NCI-H1105 (cell line): ENCODE results near the gene NPR2.
A peak's percentile ranks its signal among the peaks of the same experiment; 100 is the strongest.

Experiments used
- DNase-seq: peaks from one replicate; lab custom pipeline; 2025; lab: John Stamatoyannopoulos, UW

NPR2 gene

DNA sequence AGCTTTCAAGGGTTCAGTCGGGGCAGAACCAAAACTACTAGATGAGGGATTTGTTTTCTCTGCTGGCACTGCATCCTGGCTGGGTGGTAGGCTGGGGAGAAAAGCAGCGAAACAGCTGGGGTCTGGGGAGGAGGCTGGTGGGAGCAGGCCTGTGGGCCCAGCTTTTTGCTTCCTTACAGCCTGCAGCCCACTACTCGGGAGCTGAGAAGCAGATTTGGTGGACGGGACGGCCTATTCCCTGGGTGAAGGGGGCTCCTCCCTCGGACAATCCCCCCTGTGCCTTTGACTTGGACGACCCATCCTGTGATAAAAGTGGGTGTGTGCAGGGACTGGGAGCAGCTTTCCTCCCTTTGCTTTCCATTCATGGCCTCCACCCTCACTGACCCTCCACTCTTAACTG lies 9.1 kb downstream of the NPR2 start:
- no peak for DNase-seq

DNA sequence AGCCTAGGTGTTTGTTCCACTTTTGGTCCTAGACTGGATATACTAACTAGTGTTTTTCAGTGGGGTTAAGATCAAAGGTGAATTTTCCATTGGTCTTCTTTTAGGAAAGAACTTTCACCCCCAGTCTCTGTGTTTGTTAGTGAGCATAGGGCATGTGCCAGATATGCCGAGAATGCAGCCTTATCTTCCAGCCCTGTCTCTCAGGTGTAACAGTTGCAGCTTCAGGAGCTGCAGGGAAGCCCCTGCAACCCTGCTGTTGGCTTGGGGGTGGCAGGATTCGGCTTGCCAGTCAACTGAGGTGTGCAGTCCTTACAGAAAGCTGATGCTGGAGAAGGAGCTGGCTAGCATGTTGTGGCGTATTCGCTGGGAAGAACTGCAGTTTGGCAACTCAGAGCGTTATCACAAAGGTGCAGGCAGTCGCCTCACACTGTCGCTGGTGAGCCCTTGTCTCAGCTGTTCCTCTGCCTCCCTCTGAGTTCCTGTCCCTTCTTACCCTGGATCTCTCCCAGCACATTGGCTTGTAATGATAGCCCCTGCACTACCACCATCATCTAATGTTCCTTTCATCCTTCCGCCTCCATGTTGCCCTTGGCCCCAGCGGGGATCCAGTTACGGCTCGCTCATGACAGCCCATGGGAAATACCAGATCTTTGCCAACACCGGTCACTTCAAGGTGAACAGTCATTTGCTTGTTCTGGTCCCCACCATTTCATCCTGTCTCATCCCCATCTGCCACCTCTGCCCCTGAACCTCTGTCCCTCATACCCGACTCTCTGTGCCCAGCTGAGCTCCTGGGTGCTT lies 10.1 kb downstream of the NPR2 start:
- no peak for DNase-seq

GRCh38 chr9:35806101-35806500 lies 14.7 kb downstream of the NPR2 start:
- no peak for DNase-seq

DNA sequence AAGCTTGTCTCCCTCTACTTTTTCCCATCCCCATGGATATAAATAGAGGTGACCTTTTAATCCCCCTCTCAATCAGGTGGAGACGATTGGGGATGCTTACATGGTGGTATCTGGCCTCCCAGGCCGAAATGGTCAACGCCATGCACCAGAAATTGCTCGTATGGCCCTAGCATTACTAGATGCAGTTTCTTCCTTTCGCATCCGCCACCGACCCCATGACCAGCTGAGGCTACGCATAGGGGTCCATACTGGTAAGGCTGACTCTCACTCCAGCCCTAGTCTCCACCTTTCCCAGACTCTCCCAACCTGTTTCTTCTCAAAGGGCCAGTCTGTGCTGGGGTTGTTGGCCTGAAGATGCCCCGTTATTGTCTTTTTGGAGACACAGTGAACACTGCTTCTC lies 17.0 kb downstream of the NPR2 start:
- DNase-seq: no peak

- DNase-seq: no peak
Measured at GRCh38 chr9:35810122-35810521, 18.7 kb downstream of the NPR2 start.

GRCh38 chr9:35811381-35812024 lies 20.1 kb downstream of the NPR2 start:
- no peak for DNase-seq

GRCh38 chr9:35812025-35812602 lies 20.7 kb downstream of the NPR2 start, which contains the start of gene SPAG8:
Gene SPAG8, minus strand, starts transcription at chr9:35812262. Its CDS starts 115 bp downstream, at chr9:35812147.
- DNase-seq: peak; percentile 96

DNA sequence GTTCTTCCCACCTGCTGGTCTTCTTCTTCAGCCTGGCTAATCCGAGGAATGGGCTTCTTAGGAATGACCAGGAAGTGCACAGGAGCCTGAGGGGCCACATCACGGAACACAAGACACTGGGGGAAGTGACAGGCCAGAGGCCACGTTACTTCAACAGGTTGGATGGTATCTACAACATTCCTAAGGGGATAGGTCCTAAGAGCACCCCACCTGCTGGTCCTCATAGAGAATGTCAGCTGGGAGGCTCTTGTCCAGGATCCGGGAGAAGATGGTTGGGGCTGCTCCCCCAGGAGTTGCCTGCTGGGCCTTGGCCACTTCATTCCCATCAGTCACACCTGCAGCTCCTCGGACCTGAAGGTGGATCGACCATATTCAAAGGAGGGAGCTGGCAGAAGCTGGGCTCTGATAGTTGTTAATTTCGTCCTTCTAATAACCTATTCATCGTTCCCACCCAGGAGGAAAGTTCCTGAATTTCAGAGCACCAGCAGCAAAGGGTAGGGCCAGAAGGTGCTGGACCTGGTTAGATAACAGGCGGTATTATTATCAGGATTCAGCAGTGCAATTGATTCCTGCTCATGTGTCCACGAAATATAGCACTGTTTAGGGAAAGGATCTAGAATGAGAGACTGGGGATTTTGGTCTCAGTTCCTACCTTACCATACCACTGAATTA lies 22.2 kb downstream of the NPR2 start:
- no peak for DNase-seq

GRCh38 chr9:35814106-35814840 lies 22.9 kb downstream of the NPR2 start:
- DNase-seq: no peak

- DNase-seq: peak; percentile 97
Measured at GRCh38 chr9:35814841-35815543, 23.6 kb downstream of the NPR2 start, which contains the start of gene HINT2. Gene HINT2, minus strand, starts transcription at chr9:35815042. Its CDS starts 63 bp downstream, at chr9:35814979.

GRCh38 chr9:35816708-35817107 lies 25.3 kb downstream of the NPR2 start:
- DNase-seq: no peak

DNA sequence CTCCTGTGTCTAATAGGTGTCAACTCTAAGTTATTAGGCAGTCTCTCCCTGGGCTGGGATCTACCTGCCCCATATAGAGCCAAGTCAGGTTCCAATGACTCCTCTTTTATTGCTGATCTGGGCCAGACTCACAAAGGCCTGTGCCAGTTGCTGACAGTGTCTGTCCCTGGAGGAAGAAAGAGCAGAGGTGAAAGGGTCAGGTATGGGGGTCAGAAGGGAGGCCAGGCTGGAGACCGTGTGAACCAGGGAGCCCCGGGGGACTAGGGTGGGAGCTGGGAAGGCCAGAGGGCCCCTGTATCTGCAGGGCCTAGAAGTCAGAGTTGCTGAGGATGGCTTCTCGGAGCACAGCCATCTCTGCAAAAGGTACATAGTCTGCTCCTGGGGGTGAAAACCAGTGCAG lies 26.9 kb downstream of the NPR2 start:
- no peak for DNase-seq

GRCh38 chr9:35820076-35820475 lies 28.7 kb downstream of the NPR2 start:
- DNase-seq: no peak

- no peak for DNase-seq
Measured at GRCh38 chr9:35822926-35823325, 31.5 kb downstream of the NPR2 start.

DNA sequence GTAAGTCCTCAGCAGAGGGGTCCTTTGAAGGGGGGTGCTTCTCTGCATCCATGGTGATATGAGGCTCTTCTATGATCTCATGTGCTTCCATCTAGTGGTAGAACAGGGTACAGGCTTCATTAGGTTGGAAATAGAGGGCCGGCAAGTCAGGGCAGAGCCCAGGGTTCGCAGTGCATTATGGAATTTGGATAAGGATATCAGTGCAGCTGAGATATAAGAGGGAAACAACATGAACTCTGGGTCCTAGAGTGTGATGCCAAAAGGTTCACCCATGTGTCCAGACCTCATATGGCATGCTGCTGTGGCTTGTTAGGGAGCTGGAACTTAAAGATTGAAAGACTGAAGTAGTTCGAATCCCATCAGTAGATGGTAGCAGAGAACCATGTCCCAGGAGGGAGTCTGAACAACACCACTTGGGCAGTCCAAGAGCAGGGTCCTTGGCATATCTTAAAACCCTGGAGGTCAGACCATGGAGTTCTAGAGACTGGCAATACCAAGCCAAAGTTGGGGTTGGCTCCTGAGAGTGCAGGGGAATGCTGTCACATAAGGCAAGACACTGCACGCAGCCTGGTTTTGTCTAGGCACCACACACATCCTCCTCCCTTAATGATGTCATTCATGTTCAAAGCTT lies 34.8 kb downstream of the NPR2 start:
- peak; percentile 56 for DNase-seq

DNA sequence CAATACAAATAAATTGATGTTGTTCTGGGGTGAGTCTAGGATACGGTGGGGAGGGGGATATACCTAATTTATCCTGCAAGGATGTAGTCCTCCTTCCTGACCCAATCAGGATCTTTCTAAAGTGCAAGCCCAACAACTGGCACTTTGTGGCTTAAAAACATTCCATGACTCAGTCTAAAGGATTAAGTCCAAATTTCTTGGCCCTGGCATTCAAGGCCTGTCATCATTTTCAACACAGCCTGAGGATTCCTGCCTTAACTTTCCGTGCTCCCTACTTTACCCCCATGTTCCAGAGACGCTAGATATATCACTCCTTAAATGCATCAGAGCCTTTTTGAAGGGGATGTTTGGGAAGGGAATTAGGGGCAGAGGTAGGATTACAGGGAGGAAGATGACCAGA lies 36.1 kb downstream of the NPR2 start:
- no peak for DNase-seq

DNA sequence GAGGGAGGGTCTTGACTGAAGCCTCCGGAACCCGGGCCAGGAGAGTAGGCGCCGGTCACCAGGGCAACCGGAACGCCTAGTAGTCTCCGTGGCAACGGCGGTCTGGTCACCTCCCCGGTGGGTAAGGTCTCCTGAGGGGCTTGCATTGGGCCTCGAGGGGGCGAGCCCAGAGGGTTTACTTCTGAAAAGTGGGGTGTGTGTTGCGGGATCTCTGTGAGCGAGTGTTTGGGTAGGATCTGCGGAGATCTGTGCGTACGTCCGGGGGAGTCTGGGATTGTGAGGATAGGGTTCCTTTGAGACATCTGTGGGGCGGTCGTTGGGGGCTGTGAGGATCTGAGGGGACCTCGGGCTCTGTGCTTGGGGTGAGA lies 37.3 kb downstream of the NPR2 start, which contains the start of gene FAM221B:
TSS of gene FAM221B (minus strand) at position 17 of the 368 bp plus-strand sequence. CDS start 2,571 bp downstream, outside the sequence.
- no peak for DNase-seq

DNA sequence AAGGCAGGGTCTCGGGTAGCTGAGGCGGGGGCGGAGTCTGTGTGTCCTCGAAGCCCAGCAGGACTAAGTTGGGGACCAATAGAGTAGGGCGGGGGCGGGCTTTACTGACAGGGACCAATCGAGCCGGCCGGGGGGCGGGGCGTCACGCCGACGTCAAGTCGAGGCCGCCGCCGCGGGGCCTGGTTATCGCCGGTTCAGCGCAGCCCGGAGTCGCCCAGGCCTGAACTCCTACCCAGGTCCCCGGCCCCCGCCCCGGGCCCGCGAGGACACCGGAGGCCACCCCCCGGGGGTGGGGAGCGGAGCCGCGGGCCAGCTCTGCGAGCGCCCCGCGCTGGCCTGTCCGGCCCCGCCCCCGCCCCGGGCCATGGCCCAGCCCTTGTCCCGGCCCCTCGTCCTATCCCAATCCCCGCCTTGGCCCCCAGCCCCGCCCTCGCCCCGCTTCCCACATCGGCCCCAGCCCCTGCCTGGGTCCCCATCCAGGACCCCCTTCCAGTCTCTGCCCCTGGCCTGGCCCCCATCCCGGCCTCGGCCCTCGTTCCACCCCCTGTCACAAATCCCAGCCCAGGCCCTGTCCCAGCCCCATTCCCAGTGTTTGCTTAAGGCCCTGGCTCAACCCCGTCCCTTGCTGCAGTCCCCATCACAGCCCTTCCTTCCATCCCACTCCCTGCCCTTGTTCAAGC lies 37.8 kb downstream of the NPR2 start, which contains the start of gene TMEM8B:
TSS of gene TMEM8B (plus strand) at position 145 of the 680 bp plus-strand sequence. CDS start at position 365, 220 bp downstream.
- peak; percentile 96 for DNase-seq

DNA sequence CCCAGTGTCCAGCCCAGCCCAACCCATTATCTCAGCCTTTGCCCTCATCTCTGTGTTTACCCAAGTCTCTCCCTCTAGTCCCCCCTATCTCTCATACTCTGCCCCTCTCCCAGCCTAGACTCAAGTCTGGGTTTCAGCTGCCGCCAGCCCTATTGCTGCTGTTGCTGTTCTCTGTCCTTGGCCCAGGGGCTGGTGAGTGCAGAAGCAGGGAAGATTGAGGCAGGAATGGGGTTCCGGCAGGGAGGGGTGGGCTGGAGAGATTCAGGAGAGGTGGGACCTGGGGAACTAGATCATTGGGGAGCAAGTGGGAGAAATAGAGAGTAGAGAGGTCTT lies 38.3 kb downstream of the NPR2 start:
- DNase-seq: no peak

DNA sequence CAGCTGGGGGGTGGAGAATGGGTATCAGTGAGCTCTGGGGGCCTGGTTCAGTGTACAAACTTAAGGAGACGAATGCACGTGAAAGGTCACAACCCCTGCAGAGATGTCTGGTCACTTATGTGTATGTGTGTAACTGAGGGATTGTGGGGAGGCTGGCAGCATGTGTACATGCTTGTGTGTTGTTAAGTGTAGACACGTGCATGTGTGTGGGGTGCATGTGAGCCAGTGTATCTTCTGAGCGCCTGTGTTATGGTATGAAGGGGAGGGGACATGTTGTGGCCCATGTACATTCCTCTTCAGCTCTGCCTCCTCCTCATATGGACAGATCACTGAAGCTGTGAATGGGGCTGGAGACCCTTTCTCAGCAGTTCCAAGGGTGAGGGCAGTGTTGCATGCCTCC lies 39.6 kb downstream of the NPR2 start:
- no peak for DNase-seq
